ENCODE results near the gene RAD23B.
A peak's percentile ranks its signal among the peaks of the same experiment; 100 is the strongest.
"Not testable (repeated sequence)": the region's sequence is repeated elsewhere in the genome, so short reads cannot be mapped to it uniquely, and the experiment has no call there.

Gene RAD23B

DNA sequence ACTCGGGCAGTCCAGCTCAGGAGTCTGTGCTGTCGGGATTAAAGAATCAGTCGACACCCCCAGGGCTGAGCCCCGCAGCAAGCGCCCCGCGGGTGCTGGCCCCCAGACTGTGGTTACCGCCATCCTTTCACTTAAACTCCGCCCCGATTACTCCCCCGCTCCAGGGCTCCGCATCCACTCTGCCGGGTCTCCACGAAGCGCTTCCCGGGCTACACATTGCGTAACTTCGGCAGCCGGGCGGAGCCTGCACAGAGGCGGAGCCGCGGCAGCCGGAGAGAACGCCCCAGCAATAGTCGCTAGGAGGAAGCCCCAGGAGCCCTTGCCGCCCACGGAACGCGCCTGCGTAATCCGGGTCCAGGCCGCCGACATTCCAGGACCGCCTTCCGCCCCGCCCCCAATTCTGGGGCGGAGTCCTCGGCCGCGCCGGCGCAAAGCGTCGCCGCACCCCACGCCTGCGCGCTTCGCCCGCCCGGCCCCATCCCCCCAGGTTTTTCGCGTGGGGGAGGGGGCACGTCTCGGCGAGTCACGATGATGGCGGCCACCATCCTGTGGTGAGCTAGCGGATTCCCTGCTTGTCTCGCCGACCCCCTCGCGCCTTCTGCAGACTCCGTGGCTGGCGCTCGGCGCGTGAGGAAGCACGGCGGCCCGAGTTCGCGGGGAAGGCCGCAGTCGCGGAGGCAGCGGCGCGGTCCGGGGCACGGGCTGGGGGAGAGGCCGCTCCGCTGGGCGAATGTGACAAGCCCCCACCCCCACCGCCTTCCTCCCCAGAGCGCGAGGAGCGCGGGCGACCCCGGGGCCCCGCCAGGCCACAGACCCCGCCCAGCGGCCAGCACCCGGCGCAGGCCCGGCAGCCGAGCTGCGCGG is at the start of gene RAD23B:
TSS of gene RAD23B (plus strand) at position 521 of the 864 bp plus-strand sequence. CDS start 351 bp downstream, outside the sequence.
- peak; percentile 93 for DNase-seq

DNA sequence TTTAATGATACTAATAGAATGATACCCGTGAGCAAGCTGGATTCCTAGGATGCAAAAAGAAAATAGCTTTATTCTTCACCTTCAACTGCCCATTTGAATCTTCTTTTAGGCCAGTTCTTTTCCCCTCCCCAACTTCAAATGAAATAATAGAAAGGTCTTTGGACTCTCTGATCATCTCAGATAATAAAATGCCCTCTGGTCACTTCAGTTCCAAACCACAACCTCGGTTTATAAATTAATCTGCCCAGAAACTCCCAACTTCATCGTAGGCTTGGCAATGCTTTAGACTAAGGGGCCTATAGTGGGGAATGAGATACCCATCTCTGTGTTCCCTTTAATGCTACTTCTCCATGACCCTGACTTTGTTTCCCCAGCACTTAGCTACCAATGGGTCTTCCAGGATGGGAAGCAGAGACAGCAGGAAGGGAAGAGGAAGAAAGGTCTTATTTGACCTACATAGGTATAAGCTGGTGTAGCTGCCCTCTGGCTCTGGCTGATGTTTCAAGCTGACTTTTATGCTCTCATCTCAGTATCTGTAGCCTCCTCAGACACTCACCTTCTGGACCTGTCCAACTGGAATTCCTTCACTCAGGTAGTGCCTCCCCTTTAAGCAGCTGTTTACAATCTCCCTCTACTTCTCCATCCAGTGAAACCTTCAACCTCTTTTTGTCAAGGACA is 47.2 kb upstream of the RAD23B start:
- no peak for DNase-seq

DNA sequence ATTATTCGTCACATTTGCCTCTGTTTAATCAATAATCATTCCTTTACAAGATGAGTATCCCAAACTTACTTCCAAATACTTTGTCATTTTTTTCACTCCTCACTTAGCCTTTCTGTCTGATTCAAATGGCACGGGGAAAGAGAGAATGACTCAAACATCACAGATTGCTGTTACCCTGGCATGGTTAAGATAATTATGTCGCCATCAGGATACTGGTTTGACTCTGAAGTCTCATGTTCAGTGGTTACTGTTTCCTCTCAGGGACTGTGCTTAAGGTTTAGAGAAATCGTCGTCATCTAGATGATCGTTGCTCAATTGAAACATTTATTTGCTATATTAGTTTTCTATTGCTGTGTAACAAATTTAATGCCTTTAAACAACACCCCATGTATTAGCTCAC is 45.2 kb upstream of the RAD23B start:
- DNase-seq = no peak

DNA sequence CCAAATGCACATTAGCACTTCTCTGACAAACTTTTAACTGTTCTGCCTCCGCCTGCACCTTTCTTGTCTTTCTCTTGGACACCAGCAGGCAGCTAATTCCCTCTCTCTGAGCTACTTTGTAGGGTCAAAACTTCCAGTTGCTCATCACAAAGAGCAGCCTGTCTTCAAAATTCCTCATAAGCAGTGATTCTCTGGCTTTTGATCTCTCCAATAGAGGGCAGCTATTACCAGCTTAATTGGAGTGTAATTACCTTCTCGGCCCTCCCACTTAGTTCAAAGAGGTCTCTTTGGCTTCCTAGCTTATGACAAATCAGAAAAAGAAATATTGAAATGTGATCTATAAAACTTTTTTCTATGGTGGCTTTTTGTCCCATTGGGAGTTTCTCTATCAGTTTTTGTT is 43.6 kb upstream of the RAD23B start:
- DNase-seq = no peak

DNA sequence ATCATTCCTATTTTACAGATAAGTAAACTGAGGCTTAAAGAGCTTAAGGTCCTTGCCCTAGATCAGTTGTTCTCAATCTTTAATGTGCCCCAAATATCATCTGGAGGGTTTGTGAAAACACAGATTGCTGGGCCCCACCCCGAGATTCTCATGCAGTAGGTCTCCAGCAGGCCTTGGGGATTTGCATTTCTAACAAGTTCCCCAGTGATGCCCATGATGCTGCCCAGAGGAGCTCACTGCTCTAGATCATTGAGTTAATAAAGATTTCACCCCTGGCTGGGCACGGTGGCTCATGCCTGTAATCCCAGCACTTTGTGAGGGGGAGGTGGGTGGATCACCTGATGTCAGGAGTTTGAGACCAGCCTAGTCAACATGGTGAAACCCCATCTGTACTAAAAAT is 42.8 kb upstream of the RAD23B start:
- no peak for DNase-seq

DNA sequence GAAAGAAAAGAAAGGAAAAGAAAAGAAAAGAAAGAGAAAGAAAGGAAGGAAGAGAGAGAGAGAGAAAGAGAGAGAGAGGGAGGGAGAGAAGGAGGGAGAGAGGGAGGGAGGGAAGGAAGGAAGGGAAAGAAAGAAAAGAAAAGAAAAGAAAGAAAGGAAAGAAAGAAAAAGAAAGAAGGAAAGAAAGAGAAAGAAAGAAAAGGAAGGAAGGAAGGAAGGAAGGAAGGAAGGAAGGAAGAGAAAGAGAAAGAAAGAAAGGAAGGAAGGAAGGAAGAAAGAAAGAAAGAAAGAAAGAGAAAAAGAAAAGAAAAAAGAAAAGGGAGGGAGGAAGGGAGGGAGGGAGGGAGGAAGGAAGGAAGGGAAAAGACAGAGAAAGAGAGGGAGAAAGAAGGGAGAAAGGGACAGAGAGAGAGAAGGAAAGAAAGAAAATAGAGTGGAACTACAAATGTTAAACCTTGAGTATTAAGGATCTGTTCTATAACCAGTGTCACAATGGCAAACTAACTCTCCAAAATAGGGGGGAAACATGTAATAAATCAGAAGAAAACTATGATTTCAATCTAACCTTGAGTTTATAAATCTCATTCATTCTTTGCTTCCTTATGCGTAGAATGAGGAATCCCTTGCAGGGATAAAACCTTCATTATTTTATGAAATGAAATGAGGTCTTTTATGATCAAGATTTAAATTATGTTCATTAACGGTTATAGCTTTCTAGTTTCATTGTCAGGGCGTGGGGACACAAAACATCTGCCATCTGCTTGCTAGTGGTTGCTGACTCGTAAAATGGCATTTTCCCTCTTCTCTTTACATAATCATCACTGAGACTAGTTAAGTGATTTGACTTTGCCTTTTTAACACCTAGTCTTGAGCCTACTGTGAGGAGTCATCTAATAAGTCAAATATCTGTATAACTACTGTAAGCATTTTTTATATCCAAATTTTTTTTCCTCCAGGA is 40.7 kb upstream of the RAD23B start:
- no peak for DNase-seq

DNA sequence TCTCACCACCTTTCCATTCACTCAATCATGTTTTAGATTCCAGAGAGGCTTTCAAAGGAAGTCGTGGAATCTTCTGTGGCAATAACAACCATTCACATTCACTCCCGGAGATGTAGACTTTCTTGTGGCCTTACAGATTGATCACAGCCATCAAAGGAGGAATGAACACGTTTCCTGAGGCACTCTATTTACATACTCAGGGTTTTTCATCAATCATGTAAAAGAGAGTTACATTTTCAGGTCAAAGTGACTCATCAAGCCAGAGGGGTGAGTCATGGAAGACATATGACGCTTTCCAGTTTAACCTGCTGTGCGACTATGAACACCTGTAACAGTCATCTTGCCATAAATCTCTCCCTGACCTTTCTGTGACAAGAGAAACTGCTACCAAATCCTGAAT is 39.3 kb upstream of the RAD23B start:
- no peak for DNase-seq

DNA sequence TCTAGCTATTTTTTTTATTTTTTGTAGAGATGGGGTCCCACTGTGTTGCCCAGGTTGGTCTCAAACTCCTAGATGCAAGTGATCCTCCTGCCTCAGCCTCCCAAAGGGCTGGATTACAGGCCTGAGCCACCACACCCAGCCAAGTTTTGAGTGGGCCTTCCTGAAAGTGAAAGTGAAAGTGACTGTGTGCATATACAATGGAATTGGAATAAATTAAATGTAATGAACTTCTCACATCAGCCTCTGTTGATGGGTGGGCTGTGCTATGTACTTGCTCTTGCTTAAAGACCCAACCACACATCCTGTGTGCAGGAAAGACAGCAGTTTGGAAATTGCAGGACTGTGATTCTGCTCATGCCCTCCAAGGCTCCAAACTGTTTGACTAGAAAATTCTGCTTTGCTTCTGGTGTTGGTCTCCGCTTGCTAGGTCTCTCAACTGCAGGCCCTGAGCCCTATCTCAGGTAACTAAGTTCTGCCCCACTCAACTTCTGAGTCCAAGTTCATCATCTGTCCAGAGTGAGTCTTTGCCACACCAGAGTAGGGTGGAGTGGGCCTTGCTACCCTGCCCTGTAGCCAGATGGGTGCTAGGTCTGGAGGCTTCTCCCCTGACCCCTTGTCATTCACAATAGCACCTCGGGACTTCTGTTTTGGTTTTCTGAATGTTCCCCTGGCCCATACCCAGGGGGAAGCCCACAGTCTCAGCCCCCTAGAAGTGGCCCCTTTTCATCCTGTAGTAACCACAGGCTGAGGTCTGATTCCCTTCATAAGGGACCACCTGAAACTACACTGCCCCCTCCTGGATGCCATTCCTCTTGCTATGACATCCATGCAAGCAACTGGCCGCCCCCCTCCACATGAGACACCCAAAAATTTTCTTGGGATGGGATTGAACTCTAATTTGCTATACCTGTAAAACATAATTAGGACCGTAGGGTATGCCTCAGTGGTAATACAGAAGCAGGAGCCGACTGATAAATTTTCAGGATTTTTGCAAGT is 36.5 kb upstream of the RAD23B start:
- no peak for DNase-seq

DNA sequence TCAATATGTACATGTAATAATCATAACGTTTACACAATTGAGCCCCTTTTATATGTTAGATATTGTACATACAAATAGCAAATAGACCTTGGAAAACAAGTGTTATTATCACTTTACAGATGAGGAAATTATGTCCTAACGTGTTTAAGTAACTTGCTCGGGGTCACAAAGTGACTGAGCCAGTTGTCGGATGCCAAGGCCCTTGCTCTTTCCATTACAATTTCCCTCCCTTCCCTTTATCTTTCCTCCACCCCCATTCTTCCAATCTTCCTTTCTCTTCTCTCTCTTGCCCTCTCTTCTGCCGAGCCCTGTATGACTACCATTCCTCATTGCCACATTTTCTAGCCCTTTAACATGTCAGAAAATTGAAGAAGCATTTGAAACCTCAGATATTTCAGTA is 34.4 kb upstream of the RAD23B start:
- no peak for DNase-seq

DNA sequence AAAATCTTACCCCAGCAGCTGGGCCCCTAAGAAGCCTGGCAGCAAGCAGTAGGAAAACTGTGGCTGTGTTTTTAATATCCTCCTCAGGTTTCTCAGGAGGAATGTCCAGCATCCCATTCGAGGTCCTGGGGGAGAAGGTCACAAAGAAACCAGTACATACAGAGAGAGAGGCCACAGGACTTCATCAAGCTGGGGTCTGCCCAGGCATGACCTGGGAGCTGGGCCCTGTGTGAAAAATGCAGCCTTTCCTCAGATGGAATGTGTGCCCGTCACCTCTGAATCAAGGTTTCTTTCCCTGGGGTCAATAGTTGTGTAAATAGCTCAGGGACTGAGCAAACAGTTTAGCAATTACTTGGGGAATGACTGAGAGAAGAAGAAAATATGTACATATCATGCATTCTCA is 33.9 kb upstream of the RAD23B start:
- DNase-seq = no peak

DNA sequence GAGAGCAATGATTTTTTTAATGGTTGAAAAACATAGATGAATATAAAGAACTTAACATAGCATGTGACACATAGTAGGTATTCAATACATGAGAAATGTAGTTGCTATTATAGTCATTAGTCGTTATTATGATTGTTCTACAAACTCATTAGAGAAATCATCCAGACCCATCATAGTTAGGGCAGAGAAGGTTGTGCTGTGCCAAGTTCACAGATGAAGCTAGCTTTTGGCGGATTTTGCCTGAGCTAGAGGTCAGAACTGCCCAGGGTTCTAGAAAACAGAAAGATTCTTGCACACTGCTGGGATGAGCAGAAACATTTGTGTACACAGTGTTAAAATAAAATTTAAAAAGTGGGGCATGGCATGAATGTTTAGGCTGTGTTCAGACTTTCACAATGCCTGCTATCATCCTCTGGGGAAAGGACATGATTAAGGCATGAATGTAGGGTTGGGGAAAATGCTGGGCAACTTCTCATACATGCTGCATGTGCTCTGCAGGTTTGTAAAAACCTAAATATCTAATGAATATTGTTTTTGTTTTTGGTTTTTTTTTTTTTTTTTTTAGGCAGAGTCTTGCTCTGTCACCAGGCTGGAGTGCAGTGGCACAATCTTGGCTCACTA is 33.3 kb upstream of the RAD23B start:
- DNase-seq = no peak

DNA sequence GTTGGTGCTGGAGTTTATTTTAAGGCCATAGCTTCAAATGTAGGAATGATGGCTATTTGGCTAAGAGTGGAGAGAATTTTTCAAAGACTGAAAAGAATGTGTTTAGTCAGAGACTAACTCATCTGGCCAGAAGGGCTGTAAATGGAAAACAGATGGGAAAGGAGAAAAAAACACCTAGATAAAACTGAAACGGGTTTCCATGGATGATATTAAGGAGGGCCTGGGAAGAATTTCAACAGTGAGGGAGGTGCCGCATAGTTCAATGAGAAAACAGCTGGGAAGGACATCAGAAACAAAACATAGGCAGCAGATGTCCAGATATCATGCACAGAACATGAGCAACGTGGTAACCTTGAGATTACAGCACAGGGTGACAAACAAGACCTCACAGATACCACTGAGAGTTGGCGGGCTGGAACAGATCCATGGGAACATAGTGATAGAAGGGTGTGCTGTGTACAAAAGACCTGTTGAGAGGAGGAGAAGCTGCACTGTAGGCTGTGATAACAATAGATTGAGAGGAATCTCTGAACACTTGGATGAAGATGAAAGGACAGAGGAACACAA is 31.2 kb upstream of the RAD23B start:
- no peak for DNase-seq

DNA sequence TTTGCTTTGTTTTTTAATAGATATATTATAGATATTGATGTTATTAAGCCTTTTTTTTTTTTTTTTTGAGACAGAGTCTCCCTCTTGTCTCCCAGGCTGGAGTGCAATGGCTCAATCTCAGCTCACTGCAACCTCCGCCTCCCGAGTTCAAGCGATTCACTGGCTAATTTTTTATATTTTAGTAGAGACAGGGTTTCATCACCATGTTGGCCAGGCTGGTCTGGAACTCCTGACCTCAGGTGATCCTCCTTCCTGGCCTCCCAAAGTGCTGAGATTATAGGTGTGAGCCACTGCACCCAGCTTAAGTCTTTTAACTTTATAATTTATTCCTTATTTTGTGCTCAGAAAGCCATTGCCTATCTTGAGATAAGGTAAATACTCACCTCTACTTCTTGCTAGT is 24.2 kb upstream of the RAD23B start:
- DNase-seq = no peak

DNA sequence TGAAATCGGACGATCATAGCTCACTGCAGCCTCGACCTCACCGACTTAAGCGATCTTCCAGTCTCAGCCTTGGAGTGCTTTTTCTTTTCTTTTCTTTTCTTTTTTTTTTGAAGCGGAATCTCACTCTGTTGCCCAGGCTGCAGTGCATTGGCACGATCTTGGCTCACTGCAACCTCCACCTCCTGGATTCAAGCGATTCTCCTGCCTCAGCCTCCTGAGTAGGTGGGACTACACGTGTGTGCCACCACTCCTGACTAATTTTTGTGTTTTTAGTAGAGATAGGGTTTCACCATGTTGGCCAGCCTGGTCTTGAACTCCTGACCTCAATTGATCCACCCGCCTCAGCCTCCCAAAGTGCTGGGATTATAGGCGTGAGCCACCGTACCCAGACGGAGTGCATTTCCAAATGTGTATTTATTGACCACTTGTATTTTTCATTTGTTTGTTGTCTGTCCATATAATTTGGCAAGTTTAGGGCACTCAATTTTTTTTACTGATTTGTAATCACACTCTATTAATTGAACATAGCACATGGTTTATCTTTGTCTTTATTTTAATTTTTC is 23.2 kb upstream of the RAD23B start:
- DNase-seq = not testable (repeated sequence)

DNA sequence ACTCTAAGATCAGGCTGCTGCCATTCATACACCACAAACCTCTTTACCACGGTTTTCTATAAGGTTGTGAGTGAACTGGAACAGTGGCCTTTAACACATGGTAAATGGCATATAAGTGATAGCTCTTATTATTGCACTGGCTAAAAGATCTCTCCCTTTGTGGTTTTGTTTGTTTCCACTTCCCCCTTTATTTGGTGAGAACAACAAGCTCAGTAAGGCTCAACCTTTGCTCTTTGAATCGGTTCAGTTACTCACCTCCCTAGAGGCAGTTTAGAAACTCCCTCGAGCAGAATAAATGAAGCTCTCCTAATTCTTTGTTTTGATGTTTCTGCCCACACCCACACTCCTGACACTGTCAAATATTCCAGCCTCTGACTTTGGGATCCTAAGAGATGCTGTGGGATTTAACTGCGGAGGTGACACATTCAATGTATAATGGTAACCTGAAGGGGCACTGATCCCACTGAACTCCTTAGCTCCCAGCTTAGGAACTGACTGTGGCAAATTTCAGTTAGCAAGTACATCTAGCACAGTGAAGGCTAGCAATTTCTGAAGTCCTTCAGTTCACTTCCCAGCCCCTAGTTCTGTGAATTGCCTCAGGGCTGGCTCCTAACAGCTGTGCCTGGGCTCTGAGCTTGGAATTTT is 22.5 kb upstream of the RAD23B start:
- DNase-seq = no peak

DNA sequence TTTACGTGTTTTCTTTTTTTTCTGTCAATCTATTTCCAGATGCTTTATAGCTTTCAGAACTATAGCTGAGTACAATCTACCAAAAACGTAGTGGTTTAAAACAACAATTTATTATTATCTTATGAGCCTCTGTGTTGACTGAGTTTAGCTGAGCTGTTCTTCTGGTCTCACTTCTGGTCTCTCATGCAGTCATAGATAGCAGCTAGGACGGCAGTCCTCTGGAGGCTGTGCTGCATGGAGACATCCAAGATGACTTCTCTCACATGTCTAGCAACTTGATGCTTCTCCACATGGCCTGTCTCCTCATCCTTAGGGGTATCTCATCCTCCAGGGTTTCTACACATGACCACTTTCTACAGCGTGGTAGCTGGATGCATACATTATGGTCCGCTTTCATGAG is 22.0 kb upstream of the RAD23B start:
- no peak for DNase-seq

DNA sequence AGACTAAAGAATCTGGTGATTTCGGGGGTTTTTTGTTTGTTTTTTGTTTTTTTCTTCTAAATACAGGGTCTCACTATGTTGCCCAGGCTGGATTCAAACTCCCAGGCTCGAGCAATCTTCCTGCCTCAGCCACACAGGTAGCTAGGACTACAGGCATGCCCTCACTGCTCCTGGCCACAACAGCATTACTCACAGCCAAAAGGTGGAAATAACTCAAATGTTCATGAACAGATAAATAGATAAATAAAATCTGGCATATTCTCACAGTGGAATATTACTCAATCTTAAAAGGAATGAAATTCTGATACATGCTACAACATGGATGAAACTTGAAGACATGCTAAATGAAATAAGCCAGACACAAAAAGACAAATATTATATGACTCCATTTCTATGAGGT is 19.8 kb upstream of the RAD23B start:
- DNase-seq = no peak

DNA sequence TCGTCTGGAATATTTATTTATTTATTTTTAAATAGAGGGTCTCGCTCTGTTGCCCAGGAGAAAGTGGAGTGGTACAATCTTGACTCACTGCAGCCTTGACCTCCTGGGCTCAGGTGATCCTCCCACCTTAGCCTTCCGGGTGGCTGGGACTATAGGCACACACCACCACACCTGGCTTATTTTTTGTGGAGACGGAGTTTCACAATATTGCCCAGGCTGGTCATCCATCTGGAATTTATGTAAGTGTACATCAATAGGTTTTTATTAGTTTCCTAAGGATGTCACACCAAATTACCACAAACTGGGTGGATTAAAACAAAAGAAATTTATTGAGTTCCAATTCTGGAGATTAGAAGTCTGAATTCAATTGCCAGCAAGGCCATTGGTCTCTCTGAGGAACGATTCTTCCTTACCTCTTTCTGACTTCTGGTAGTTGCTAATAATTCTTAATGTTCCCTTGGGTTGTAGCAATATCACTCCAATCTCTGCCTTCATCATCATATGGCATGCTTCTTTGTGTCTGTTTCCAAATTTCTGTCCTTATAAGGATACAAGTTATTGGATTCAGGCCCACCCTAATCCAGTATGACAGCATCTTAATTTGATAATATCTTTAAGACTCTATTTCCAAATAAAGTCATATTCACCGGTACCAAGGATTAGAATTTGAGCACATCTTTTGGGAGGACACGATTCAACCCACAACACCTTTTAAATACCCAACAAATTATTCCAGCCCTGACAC is 16.3 kb upstream of the RAD23B start:
- no peak for DNase-seq

DNA sequence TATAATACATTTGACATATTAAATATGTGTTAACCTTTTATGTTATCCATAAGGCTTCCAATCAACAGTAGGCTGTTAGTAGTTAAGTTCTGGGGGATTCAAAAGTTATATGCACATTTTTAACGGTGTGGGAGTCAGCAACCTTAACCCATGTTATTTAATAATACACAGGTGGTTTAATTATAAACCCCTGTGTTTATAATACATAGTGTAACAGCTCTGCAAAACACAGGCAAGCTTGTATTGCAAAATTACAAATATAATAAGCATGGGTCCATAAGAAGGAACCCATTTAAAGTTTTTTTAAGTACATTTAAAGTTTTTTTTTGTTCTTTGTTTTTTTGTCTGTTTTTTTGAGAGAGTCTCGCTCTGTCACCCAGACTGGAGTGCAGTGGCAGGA is 14.5 kb upstream of the RAD23B start:
- DNase-seq = no peak

DNA sequence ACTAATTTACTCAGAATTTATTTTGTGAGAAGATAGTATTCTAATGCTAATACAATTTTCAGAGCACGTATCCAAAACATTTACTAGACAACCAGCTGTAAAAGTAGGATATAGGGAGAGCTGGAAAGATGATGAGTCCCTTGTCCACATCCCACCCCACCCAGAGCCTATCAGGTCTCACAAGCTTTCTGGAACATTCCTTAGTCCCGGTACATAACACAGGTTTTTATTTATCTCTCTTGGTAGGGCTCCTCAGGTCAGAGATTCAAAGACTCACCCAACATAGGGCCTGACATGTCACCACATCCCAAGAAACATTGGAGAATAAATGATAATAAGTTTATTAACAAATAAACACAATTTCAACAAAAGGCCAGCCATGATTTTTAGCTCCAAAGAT is 13.8 kb upstream of the RAD23B start:
- no peak for DNase-seq
